ENCODE data around the gene COPB2.

GRCh38 chr3:139380575-139380974, 8.9 kb downstream of the COPB2 start:
- TF ChIP-seq YY1 (IDR thresholded peaks at IDR 0.05; ENCODE audit: insufficient read depth, insufficient read length) (no peak), SUZ12 (IDR thresholded peaks at IDR 0.05; ENCODE audit: extremely low read depth, insufficient read depth, insufficient read length) (no peak), ZNF274 (IDR thresholded peaks at IDR 0.05; ENCODE audit: low read depth, low read length) (no peak)

Measured in NT2/D1 (cell line).